Globus pallidus (tissue), 1 donor: ENCODE results near the gene EFCC1.

ENCODE experiments used
- DNase-seq: peaks from one replicate; pipeline ENCODE4 v3.0.0-alpha.2; 2015; ENCODE audit warnings: low spot score

The EFCC1 gene

GRCh38 chr3:129032716-129033115 lies 31.6 kb downstream of the EFCC1 start:
- no peak for DNase-seq

- no peak for DNase-seq
These were observed 32.0 kb downstream of the EFCC1 start for GRCh38 chr3:129033151-129033550.

DNA sequence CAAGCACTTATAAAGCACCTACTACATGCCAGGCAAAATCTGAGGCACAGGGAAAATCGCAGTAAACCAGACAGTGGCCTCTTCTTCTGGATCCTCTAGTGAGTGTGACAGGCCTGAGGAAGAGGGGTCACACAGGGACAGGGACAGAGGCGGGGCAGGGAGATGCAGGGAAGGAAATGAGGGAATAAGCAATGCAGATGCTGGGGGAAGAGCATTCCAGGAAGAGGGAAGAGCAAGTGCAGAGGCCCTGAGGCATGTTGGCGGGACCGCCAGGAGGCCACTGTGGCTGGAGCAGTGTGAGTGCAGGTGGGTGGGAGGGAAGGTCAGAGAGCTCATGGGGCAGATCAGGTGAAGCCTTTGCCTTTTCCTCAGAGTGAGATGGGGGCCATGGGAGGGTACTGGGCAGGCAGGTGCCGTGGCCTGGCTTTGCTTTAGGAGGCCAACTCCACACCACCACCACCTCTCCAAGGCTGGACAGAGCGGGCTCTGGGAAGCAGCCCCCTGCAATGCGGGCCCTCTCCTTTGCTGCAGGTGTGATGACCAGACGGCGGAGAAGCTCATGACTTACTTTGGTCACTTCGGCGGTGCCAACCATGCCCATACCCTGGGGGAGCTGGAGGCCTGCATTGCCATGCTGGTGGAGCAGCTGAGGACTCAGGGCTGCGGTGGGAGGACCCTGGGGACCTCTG lies 32.7 kb downstream of the EFCC1 start:
- no peak for DNase-seq

DNA sequence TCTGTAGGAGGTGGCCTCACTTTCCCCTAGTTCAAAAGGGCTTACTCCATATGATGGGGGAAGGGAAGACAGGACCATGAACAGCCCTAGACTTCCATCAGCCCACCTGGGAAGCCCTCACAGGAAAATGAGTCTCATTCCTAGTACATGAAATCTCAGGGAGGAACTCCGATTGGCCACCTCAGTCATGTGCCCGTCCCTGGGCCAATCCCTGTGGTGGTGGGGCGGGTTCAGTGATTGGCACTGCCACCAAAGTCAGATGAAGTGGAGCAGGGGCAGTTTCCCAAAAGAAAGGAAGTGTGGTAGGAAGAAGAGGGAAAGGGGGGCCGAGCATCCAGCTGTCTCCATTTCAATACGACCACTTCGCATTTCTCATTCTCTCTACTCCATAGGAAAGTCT lies 33.5 kb downstream of the EFCC1 start:
- no peak for DNase-seq

GRCh38 chr3:129035360-129036221 lies 34.5 kb downstream of the EFCC1 start:
- no peak for DNase-seq

GRCh38 chr3:129036222-129037092 lies 35.4 kb downstream of the EFCC1 start:
- DNase-seq, result no peak

DNA sequence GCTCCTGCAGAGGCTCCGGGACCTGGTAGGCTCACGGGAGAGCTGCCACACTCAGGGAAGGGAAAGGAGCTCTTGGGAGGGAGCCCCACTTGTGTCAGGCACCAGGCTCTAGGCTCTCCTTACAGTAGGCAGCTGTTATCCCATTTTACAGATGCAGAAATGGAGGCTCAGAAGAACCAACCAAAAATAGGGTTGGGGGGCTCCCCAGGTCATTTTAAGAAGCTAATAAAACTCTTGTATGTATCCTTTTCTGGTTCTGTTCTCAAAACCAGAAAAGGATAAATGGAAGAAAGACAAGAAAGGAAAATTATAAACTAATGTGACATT lies 36.0 kb downstream of the EFCC1 start:
- DNase-seq, result no peak

- no peak for DNase-seq
These were observed 37.2 kb downstream of the EFCC1 start for GRCh38 chr3:129038121-129038855.

DNA sequence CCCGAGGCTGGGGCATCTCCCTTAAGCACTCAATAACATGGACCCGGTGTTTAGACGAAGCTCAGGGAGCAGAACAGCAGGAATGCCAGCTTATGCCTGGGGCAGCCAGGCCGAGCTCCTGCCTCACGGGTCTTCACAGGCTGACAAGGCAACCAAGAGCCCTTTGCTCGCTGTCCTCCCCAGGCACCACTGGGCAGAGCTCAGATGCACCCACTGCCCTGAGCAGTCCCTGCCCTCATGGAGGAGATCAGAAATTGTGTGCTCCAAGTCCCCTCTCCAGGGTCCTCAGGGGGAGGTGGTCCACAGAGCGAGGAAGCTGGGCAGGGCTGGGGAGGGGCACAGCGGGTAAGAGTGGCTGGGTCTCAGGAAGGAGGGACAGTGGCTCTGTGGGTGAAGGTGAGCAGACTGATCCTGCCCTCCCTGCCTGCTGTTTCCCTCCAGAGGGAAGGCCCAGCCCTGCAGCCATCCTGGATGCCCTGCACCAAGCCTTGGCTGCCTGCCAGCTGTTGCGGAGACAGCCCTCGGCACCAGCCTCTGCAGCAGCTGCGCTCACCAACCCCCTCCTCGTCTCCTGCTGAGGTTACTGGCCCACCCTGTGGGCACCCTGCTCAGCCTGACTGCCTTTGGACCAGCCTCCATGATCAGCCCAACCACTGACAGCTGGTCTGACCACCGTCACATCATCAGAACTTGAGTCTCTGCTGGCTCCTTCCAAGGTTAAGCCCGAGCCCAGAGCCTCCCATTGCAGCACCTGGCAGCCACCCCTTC lies 38.4 kb downstream of the EFCC1 start:
- DNase-seq, result no peak

DNA sequence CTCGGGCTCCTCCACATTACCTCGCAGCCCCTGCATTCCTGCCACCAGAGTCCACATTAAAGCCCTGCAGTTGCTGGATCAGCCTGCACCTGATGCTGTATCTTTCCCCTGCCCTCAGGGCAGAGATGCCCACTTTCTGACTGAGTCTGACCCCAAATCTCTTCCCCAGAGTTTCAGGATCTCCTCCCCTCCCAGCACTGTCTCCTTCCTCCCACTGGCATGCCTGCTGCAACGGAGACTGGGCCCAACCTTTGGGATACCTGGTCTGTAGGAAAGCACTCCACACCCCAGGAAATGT lies 38.9 kb downstream of the EFCC1 start:
- DNase-seq, result no peak

- no peak for DNase-seq
These were observed 39.6 kb downstream of the EFCC1 start for GRCh38 chr3:129040579-129041300.

GRCh38 chr3:129045675-129046036 lies 44.6 kb downstream of the EFCC1 start:
- no peak for DNase-seq

- DNase-seq, result no peak
These were observed 45.1 kb downstream of the EFCC1 start for GRCh38 chr3:129046037-129046731.

GRCh38 chr3:129046732-129047552 lies 45.8 kb downstream of the EFCC1 start:
- DNase-seq, result no peak

GRCh38 chr3:129047553-129047839 lies 46.4 kb downstream of the EFCC1 start:
- DNase-seq, result no peak

DNA sequence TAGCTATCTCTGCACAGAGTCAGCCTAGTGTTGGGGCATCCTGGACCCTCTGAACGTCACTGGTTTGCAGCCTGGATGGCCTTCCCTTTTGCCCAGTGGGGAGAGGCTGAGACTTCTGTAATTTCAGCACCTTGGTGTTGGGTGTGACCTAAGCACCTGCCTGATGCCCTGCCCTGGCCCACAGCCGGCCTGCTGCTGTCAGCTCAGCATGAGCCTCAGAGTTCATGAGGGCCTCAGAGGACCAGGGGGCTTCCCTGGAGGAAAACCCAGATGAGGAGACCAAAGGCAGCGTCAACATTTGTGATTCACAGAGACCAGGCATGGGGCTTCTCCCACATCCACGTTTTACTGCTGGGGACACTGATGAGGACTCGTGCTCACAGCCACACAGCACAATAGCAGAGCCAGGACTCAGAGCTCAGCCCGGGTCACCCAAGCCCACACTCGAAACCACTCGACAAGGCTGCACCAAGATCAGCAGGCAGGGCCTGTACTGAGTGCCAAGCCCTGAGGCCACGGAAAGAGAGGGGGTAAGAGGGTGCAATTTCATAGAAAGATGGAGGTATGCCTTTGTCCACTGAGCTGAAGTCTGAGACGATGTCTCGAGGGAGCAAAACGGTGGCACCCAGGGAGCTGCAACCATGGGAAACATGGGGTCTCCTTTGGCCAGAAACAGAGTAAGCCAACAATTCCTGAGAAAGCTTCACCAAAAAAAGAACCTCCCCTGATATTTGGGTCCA lies 49.6 kb downstream of the EFCC1 start:
- DNase-seq, result no peak

GRCh38 chr3:129051871-129052340 lies 50.8 kb downstream of the EFCC1 start:
- DNase-seq, result no peak

DNA sequence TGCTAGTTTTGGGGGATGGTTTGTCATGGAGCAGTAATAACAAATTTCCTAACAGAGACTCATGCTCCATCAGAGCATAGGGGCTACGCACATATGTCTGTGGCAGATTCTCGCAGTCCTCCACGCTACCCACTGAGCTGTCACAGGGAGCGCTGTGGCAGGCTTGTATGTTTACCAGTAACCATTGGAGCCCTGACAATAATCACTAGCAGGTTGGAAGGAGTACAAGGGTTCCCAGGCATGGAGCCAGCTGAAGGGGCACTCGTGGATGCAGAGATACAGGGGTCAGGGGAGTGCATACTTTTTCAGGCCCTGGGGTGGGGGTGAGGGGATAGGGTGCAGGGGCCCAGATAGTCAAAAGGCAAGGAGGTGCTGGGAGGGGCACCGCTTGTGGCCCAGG lies 51.6 kb downstream of the EFCC1 start:
- DNase-seq, result no peak
